ENCODE data around the gene STAU1.
"Not testable (repeated sequence)": the region's sequence is repeated elsewhere in the genome, so short reads cannot be mapped to it uniquely, and the experiment has no call there.

Gene STAU1

DNA sequence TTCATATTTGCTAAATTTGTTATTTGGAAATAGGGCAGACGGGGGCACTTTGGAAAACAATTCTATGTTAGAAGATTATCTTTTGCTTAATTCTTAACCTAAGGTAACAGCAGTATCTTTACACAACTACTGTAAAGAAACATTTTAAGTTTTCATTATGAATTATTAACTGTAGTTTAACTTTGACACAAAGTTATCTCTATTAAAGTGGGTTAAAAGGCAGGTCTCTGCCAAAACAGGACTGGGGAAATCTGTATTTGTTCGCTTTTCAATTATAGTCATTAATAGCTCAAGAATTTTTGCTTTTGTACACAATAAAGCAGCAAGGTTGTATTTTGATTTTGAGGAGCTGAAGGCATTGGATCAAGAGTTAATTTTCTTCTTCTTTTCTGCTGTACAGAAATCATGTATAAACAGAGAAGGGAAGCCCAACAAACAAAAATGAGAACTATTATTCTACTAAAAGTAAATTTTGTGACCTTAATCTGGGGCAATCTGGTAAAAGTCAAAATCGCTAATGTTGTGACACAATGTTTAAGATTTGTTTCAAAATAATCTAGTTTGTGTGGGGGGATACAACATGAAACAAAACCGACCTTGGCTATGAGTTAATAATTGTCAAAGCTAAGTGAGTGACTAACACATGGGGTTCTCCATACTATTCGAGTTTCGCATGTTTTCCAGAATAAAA is 2.9 kb downstream of the STAU1 start:
- TF ChIP-seq, protein P1, sequence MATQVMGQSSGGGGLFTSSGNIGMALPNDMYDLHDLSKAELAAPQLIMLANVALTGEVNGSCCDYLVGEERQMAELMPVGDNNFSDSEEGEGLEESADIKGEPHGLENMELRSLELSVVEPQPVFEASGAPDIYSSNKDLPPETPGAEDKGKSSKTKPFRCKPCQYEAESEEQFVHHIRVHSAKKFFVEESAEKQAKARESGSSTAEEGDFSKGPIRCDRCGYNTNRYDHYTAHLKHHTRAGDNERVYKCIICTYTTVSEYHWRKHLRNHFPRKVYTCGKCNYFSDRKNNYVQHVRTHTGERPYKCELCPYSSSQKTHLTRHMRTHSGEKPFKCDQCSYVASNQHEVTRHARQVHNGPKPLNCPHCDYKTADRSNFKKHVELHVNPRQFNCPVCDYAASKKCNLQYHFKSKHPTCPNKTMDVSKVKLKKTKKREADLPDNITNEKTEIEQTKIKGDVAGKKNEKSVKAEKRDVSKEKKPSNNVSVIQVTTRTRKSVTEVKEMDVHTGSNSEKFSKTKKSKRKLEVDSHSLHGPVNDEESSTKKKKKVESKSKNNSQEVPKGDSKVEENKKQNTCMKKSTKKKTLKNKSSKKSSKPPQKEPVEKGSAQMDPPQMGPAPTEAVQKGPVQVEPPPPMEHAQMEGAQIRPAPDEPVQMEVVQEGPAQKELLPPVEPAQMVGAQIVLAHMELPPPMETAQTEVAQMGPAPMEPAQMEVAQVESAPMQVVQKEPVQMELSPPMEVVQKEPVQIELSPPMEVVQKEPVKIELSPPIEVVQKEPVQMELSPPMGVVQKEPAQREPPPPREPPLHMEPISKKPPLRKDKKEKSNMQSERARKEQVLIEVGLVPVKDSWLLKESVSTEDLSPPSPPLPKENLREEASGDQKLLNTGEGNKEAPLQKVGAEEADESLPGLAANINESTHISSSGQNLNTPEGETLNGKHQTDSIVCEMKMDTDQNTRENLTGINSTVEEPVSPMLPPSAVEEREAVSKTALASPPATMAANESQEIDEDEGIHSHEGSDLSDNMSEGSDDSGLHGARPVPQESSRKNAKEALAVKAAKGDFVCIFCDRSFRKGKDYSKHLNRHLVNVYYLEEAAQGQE (IDR thresholded peaks at IDR 0.05; ENCODE audit: insufficient replicate concordance, low read depth): no peak
- TF ChIP-seq SPI1 (IDR thresholded peaks at IDR 0.05; ENCODE audit: borderline replicate concordance, low read depth): no peak
- TF ChIP-seq, protein P2, sequence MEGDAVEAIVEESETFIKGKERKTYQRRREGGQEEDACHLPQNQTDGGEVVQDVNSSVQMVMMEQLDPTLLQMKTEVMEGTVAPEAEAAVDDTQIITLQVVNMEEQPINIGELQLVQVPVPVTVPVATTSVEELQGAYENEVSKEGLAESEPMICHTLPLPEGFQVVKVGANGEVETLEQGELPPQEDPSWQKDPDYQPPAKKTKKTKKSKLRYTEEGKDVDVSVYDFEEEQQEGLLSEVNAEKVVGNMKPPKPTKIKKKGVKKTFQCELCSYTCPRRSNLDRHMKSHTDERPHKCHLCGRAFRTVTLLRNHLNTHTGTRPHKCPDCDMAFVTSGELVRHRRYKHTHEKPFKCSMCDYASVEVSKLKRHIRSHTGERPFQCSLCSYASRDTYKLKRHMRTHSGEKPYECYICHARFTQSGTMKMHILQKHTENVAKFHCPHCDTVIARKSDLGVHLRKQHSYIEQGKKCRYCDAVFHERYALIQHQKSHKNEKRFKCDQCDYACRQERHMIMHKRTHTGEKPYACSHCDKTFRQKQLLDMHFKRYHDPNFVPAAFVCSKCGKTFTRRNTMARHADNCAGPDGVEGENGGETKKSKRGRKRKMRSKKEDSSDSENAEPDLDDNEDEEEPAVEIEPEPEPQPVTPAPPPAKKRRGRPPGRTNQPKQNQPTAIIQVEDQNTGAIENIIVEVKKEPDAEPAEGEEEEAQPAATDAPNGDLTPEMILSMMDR (IDR thresholded peaks at IDR 0.05; ENCODE audit: insufficient read depth, low read length): no peak
- TF ChIP-seq GABPA (IDR thresholded peaks at IDR 0.05; ENCODE audit: low read depth): no peak
- no peak for TF ChIP-seq POLR2AphosphoS5 (IDR thresholded peaks at IDR 0.05; ENCODE audit: low read depth)
- Histone ChIP-seq H3K4me3 (replicated peaks; ENCODE audit: insufficient read depth, low read length) (no peak overlapping the region), H3K27ac (replicated peaks) (no peak overlapping the region), H3K27me3 (ENCODE audit: insufficient read depth, poor library complexity, severe bottlenecking) (no peaks in the 10 kb centered on the region)
- DNase-seq (ENCODE audit: low read depth in 1 of 2, low spot score in 1 of 2): no peak

DNA sequence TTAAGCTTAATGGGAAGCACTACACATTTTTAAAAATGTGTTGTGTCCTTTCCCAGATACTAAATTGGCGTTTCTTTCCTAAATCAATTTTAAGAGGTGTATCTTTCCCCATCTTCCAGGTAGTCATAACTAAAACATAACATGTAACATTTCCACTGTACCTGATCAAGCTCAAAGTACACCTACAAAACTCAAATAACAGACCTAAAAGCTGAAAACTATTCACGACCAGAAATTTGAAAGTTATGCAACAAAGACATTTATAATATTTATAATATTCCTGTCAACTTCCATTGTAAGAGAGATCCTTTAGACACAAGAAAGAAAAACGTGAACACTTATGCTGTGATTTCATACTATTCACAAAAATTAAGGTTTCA is 3.5 kb downstream of the STAU1 start:
- no peak for DNase-seq (ENCODE audit: low read depth in 1 of 2, low spot score in 1 of 2)
- no peak for TF ChIP-seq POLR2AphosphoS5 (IDR thresholded peaks at IDR 0.05; ENCODE audit: low read depth)
- TF ChIP-seq, protein P2 (IDR thresholded peaks at IDR 0.05; ENCODE audit: insufficient read depth, low read length): no peak
- TF ChIP-seq, protein P1 (IDR thresholded peaks at IDR 0.05; ENCODE audit: insufficient replicate concordance, low read depth): no peak
- TF ChIP-seq GABPA (IDR thresholded peaks at IDR 0.05; ENCODE audit: low read depth): no peak
- no peak for TF ChIP-seq SPI1 (IDR thresholded peaks at IDR 0.05; ENCODE audit: borderline replicate concordance, low read depth)
- H3K27ac ChIP-seq (replicated peaks): no peak overlapping the region
- H3K4me3 ChIP-seq (replicated peaks; ENCODE audit: insufficient read depth, low read length): no peak overlapping the region
- H3K27me3 ChIP-seq (ENCODE audit: insufficient read depth, poor library complexity, severe bottlenecking): no peaks in the 10 kb centered on the region

DNA sequence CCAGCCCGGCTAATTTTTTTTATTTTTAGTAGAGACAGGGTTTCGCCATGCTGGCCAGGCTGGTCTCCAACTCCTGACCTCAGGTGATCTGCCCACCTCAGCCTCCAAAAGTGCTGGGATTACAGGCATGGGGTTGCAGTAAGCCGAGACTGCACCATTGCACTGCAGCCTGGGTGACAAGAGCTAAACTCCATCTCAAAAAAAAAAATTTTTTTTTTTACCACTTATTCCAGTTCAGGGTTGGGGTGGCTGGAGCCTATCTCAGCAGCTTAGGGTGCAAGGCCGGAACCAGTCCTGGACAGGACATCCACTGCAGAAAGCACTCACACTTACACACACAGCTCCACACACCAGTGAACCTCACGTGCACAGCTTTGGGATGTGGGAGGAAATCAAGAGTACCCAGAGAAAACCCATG is 4.0 kb downstream of the STAU1 start:
- H3K27ac ChIP-seq (replicated peaks); H3K4me3 ChIP-seq (replicated peaks; ENCODE audit: insufficient read depth, low read length); DNase-seq (ENCODE audit: low read depth in 1 of 2, low spot score in 1 of 2); H3K27me3 ChIP-seq (ENCODE audit: insufficient read depth, poor library complexity, severe bottlenecking): not testable (repeated sequence)

DNA sequence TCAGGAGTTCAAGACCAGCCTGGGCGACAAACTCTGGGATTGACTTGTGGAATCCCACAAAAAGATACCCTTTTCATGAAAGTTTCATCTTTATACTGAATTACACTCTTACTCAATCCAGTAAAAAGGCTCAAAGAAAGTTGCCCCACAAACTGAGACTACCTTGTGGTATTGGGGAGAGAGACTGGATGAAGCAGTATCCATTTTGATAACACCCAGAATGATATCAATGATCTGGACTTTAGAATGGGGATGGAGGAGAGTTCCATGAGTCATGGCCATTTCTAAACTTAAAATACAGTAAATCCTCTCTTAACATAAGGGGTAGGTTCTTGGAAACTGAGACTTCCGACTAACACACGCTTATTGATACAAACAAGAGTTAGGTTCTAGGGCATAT is 4.7 kb downstream of the STAU1 start:
- H3K27ac ChIP-seq (replicated peaks): no peak overlapping the region
- no peak for DNase-seq (ENCODE audit: low read depth in 1 of 2, low spot score in 1 of 2)
- no peaks in the 10 kb centered on the region for H3K27me3 ChIP-seq (ENCODE audit: insufficient read depth, poor library complexity, severe bottlenecking)
- no peak overlapping the region for H3K4me3 ChIP-seq (replicated peaks; ENCODE audit: insufficient read depth, low read length)
- TF ChIP-seq GABPA (IDR thresholded peaks at IDR 0.05; ENCODE audit: low read depth) (no peak), SPI1 (IDR thresholded peaks at IDR 0.05; ENCODE audit: borderline replicate concordance, low read depth) (no peak), POLR2AphosphoS5 (IDR thresholded peaks at IDR 0.05; ENCODE audit: low read depth) (no peak)
- TF ChIP-seq, protein P1 (IDR thresholded peaks at IDR 0.05; ENCODE audit: insufficient replicate concordance, low read depth): no peak
- TF ChIP-seq, protein P2 (IDR thresholded peaks at IDR 0.05; ENCODE audit: insufficient read depth, low read length): no peak

Measured in HL-60 (cell line).